Mucosa of descending colon (tissue), 3 donors: ENCODE measurements around the gene SMG6. TPM values are rescaled to one million over a fixed set of nuclear protein-coding genes. Genes with fewer than 3 reads are reported as not detected.

Source experiments
- ATAC-seq: fragments of 200-7000 bp; cut with Tn5 transposase; one replicate; pipeline ENCODE4 v1.9.1; 2020; ENCODE audit warnings: mild to moderate bottlenecking, moderate library complexity
- DNase-seq, 3 donors: peaks; one replicate each; pipeline ENCODE4 v3.0.0-alpha.2; 2020
- H3K36me3 ChIP-seq: fragments of 200-600 bp; one replicate; pipeline ENCODE4 v1.8.0; 2021; ENCODE audit warnings: low read depth, mild to moderate bottlenecking
- H3K4me1 ChIP-seq: fragments of 200-600 bp; one replicate; pipeline ENCODE4 v1.8.0; 2021; ENCODE audit warnings: low read depth, mild to moderate bottlenecking
- H3K4me3 ChIP-seq: fragments of 200-600 bp; one replicate; pipeline ENCODE4 v1.8.0; 2021; ENCODE audit warnings: mild to moderate bottlenecking
- H3K9me3 ChIP-seq: fragments of 200-600 bp; one replicate; pipeline ENCODE4 v1.8.0; 2021; ENCODE audit warnings: mild to moderate bottlenecking
- CTCF ChIP-seq: fragments of 200-600 bp; IDR thresholded peaks from one replicate; pipeline ENCODE4 v1.8.0; 2022; ENCODE audit warnings: antibody characterized with exemption, mild to moderate bottlenecking
- intact Hi-C, 2 donors: fragments of 100-400 bp; cut with DNase I in 1 of 2; cut with micrococcal nuclease in 1 of 2; formaldehyde crosslinking; loops; one replicate each; pipeline versions ENCODE4 v1.11.0 to v1.11.1; 2022; cut with DNase I, micrococcal nuclease
- total RNA-seq, 3 donors: library from RNA; stranded (reverse); fragmentation: NEBNext Ultra II Directional in 2 of 3; extraction: Animal tissue kit (Norgen Biotek cat#: 25700) in 2 of 3; gene quantifications; one replicate each; pipeline versions ENCODE4 v1.2.1 to v1.2.4, GENCODE V29; 2021 to 2023
- donor health status: DM: no; HTN: no; CAD: no; lungs with moderate emphysema.
- donor health status: DM: no; HTN: no; CAD: no.
- donor health status: DM: no; HTN: yes; CAD: no.

Gene SMG6
- total RNA-seq, 3 donors from 2014 or later: 25.9 to 41.6 (median 38.8) TPM

GRCh38 chr17:2084766-2085647, 218.6 kb downstream of the SMG6 start:
- Histone ChIP-seq H3K9me3 (no peaks in the 10 kb centered on the region), H3K36me3 (no peaks in the 10 kb centered on the region), H3K4me3 (no peak overlapping the region), H3K4me1 (peaks cover 55% of the 10 kb centered on the region)
- peak; percentile 86 to 90 (median 87) for DNase-seq
- intact Hi-C loops: no loop called here
- peak; percentile 78 for ATAC-seq
- no peak for TF ChIP-seq CTCF

DNA sequence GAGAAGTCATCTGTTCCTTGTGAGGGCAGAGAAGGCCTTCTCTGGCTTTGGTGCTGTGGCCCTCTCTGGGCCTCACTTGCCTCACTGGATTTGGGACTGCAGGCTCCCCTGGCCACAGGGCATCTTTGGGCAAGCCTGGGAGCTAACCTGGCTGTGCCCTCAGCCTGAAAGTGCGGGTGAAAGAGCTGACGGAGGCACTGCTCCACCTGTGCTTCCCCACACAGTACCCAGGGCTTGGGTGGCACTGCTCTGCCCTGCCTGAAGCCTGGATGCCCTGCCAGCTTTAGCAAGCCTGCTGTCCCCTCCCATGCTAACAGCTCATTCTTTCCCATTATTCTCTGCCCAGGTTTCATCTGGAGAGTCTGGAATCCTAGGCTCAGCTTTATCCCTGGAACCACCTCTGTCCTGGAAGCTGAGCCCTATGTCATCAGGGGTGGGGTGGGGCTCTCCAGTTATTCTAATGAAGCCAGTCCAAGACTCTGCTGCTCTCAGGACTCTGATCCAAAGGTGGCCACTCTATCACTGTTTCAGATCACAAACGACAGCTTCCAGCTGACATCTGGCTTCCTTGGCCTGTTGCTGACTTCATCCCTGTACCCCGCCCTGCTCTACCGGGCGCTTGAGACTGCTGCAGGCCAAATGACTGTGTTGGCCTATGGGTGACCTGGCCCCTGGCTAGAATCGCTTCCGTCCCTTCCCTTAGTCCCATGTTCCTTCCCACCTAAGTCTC, 219.4 kb downstream of the SMG6 start:
- peak; percentile 74 for ATAC-seq
- Histone ChIP-seq H3K4me1 (peaks cover 55% of the 10 kb centered on the region), H3K4me3 (no peak overlapping the region), H3K36me3 (no peaks in the 10 kb centered on the region), H3K9me3 (no peaks in the 10 kb centered on the region)
- DNase-seq: peak; percentile 68 to 82 (median 81)
- no peak for TF ChIP-seq CTCF
- intact Hi-C loops: no loop called here

DNA sequence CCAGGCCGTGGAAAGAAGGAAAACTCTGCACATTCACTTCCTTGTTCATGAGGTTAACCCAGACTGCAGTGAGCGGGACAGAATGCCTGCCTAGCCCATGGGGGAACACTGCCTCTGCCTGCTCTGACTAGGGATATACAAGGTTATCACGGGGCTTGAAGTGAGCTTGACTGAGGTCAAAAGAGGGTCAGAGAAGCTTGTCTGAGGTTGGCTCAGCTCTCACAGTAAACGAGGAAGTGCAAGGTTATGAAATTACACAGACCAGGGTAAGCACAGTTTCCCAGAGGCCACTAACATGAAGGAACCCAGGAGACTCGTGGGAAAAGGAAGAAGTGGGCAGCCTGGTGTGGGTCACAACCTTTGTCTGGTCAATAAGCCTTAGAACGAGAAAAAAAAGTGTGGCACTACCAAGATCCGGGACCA, 220.0 kb downstream of the SMG6 start:
- intact Hi-C loops: no loop called here
- no peaks in the 10 kb centered on the region for H3K36me3 ChIP-seq
- peaks cover 50% of the 10 kb centered on the region for H3K4me1 ChIP-seq
- peak; percentile 51 to 64 (median 63) for DNase-seq
- no peaks in the 10 kb centered on the region for H3K9me3 ChIP-seq
- ATAC-seq: peak; percentile 45
- no peak overlapping the region for H3K4me3 ChIP-seq
- TF ChIP-seq CTCF: no peak

DNA sequence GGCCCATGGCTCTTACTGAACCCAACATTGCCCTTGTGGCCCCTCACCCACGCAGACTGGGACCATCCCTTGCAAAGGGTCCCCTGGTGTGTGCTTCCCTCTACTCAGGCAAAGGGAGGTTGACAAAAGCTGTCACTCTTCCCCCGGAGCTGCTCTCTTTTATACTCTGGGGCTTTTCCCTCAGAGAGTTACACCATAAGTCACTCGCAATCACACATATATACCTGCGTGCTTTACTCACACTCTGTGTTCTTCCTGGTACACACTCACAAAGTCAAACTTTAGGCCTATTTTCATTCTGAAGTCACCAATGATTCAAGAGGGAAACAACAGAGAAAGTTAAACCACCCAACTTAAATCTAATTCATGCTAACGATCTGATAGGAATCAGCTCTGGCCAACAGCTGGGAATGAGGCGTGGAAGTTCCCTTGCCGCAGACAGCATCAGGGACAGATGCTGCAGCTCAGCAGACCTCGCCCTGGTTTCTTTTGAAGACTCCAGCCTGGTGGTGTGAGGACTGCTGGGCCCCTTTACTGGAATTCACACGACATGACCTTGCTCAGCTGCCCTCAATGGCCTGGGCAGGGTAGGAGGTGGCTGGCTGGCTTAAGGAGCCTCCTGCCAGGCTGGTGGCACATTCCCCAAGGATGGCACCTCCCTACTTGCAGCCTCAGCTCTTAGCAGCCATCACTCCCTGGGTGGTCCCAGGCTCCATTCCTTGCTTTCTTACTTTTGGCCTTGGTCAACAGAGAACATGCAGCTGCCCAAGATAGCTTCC, 221.4 kb downstream of the SMG6 start:
- no peak overlapping the region for H3K4me3 ChIP-seq
- H3K4me1 ChIP-seq: peaks cover 40% of the 10 kb centered on the region
- ATAC-seq (no peak), DNase-seq (peak in 1 of 3 donors; percentile 33)
- no peak for TF ChIP-seq CTCF
- H3K36me3 ChIP-seq: no peaks in the 10 kb centered on the region
- intact Hi-C loops: no loop called here
- no peaks in the 10 kb centered on the region for H3K9me3 ChIP-seq

- Histone ChIP-seq H3K4me1 (peaks cover 40% of the 10 kb centered on the region), H3K36me3 (no peaks in the 10 kb centered on the region), H3K9me3 (no peaks in the 10 kb centered on the region), H3K4me3 (no peak overlapping the region)
- peak in 1 of 3 donors; percentile 39 for DNase-seq
- no peak for ATAC-seq
- no peak for TF ChIP-seq CTCF
- intact Hi-C loops: no loop called here
Measured at GRCh38 chr17:2081564-2081963, 222.0 kb downstream of the SMG6 start.
